RWPE1 (cell line): ENCODE data around the gene DTNB.

Experiments used
- CTCF ChIA-PET: fragments of 350-600 bp; sonication (Branson Sonifier 250); formaldehyde crosslinking; extraction: SDS; loops from one replicate; lab custom pipeline; 2021; lab: Yijun Ruan, JAX
- POLR2A ChIA-PET: fragments of 400-600 bp; formaldehyde crosslinking; extraction: SDS; loops from one replicate; lab custom pipeline; 2020; ENCODE audit warnings: antibody characterized with exemption; ENCODE audit not compliant: low non-redundant PET; lab: Yijun Ruan, JAX
- DNase-seq: peaks from one replicate; pipeline ENCODE4 v3.0.0; 2012; ENCODE audit warnings: low spot score
- H3K27ac ChIP-seq: fragments of 450-650 bp; 2 replicates; pipeline ENCODE4 v1.5.1; 2017
- TF ChIP-seq, protein P1 (sequence below): fragments of 450-650 bp; conservative IDR thresholded peaks from 2 replicates; pipeline ENCODE4 v1.5.1; 2017; ENCODE audit warnings: low read depth, mild to moderate bottlenecking

Gene DTNB

DNA sequence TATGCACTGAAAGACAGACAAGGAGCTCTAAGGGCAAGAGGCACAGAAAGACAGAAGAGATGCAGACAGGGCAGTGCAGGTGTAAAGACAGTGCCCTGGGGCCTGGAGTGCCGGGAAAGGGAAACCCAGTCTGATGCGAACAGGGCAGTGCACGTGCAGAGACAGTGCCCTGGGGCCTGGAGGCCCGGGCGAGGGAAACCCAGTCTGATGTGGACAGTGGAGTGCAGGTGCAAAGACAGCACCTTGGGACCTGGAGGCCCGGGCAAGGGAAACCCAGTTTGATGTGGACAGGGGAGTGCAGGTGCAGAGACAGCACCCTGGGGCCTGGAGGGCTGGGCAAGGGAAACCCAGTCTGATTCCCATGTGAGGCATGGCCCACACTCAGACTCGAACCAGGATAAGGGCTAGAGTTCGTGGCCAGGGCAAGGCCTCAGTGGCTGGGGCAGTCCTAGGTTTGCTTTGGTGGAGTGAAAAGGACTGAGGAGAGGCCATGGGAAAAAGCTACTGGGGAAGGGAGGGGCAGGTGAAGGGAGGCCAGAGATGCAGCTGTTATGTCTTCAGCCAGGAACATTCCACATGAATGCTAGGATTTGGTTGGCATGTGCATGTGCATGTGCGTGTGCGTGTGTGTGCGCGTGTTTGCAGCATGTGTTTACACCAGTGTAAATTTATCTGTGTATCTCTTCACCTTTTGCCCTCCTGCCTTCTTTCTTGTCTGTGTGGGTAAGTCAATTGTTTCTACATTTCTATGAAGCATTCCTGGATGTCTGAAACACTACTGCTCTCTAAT, 292.6 kb downstream of the DTNB start:
- TF ChIP-seq, protein P1, sequence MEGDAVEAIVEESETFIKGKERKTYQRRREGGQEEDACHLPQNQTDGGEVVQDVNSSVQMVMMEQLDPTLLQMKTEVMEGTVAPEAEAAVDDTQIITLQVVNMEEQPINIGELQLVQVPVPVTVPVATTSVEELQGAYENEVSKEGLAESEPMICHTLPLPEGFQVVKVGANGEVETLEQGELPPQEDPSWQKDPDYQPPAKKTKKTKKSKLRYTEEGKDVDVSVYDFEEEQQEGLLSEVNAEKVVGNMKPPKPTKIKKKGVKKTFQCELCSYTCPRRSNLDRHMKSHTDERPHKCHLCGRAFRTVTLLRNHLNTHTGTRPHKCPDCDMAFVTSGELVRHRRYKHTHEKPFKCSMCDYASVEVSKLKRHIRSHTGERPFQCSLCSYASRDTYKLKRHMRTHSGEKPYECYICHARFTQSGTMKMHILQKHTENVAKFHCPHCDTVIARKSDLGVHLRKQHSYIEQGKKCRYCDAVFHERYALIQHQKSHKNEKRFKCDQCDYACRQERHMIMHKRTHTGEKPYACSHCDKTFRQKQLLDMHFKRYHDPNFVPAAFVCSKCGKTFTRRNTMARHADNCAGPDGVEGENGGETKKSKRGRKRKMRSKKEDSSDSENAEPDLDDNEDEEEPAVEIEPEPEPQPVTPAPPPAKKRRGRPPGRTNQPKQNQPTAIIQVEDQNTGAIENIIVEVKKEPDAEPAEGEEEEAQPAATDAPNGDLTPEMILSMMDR: no peak
- H3K27ac ChIP-seq: no peak overlapping the region
- CTCF ChIA-PET: interaction anchor here (0.6 to 1.2 kb wide), 3 partner anchors 8 to 131 kb away, joined by 3 to 5 read pairs (median 4); no protein-coding TSS in a partner anchor
- DNase-seq: no peak
- POLR2A ChIA-PET: no interaction called here

- TF ChIP-seq, protein P1: no peak
- ChIA-PET CTCF (interaction anchor here (1.2 kb wide), 1 partner anchor 9 kb away, joined by 5 read pairs; no protein-coding TSS in a partner anchor), POLR2A (no interaction called here)
- no peak overlapping the region for H3K27ac ChIP-seq
- no peak for DNase-seq
These were observed 293.4 kb downstream of the DTNB start for GRCh38 chr2:25380023-25380422.

DNA sequence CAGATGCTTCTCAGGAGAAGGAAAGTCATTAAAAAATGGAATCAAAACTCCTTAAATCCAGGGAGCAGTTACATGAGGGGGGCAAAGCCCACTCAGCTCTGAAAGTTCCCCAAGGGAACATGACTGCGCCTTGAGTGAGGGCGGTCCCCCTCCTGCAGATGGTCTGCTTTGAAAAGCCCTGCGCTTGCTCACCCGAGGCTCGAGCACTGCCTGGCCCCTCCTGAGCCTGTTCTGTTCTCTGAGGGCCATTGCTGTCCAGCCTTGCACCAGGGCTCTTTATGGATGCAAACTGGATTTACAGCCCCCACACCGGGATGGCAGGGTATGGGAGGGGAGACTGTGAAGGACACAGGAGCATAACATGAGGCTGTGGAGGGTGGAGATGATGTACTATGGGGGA, 293.8 kb downstream of the DTNB start:
- H3K27ac ChIP-seq: no peak overlapping the region
- TF ChIP-seq, protein P1: no peak
- POLR2A ChIA-PET: no interaction called here
- CTCF ChIA-PET: no interaction called here
- DNase-seq: no peak

DNA sequence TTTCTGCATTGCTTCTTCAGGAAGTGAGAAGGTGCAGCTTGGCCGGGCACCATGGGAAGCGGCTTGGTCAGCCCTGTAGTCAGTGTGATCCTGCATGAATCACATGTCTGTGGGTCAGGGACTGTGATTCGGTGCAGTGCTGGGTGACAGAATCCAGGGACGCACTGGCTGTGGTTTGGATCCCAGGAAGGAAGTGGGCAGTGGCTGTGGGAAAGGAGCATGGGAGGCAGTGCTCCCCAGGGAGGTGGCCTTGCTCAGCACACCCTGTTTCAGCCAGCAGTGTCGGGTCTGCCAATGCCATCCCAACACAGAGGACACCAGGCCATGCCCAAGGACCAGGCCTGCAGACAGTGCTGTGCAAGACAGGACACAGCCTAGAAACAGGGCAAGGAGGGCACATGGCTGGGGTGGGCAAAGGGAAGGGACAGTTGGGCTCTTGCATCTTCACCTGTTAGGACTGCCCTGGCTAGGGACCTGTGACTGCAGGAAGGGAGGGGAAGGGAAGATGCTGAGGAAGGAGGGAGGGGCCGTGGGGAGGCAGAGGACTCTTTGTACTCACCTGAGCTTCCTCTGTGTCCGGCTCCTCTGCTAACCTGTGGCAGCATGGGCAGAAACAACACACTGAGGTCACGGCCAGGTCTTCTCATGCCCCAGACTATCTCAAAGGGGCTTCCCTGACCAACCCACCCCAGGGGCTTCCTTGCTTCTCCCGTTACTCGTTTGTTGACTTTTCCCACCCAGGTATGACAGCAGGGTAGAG, 294.5 kb downstream of the DTNB start:
- POLR2A ChIA-PET: no interaction called here
- H3K27ac ChIP-seq: peak overlapping the region; percentile 88; the same call in 1 of the 2 replicates
- TF ChIP-seq, protein P1: no peak
- DNase-seq: no peak
- CTCF ChIA-PET: interaction anchor here (1.0 kb wide), 1 partner anchor 17 kb away, joined by 4 read pairs; no protein-coding TSS in a partner anchor

DNA sequence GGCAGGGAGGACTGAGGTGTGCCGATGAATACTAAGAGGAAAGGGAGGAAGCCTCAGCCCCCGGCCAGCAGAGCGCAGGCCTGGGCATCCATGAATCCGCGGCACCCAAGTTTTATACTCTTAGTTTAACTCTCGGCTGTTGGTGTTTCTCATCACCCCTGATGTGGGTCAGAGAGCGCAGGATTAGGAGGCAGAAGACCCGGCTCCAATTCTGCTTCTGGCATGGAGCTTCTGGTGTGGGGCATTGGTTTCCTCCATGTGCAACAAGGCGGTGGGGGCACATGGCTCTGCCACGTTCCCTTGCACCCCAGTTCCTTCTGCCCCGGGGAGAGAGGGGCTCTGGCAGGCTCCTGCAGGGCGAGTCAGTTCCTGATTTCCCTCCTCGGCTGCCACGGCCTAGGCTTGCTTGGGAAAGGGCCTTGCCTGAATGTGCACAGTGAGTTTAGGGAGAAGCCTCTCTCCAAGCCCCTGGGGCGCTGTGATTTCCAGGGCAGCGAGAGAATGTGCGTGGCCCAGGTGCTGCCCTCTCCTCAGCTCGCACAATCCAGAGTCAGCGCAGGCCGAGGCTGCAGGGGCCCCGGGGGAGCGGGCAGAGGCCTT, 295.5 kb downstream of the DTNB start:
- ChIA-PET POLR2A (no interaction called here), CTCF (interaction anchor here (1.0 kb wide), 1 partner anchor 16 kb away, joined by 4 read pairs; no protein-coding TSS in a partner anchor)
- no peak for DNase-seq
- peak overlapping the region; percentile 88 for H3K27ac ChIP-seq
- TF ChIP-seq, protein P1: no peak
